ENCODE data around the gene TADA3.

GRCh38 chr3:9770276-9770812 lies 21.9 kb downstream of the TADA3 start:
- TF ChIP-seq CTCF (conservative IDR thresholded peaks at IDR 0.05; ENCODE audit: low read length) = no peak
- TF ChIP-seq EZH2phosphoT487 (IDR thresholded peaks at IDR 0.05; ENCODE audit: borderline replicate concordance, low read depth, low read length) = no peak
